Nasal cavity respiratory epithelium epithelial cell of viscerocranial mucosa (primary cell): ENCODE results near the gene TEX38. TPM values are rescaled to one million over a fixed set of nuclear protein-coding genes. Genes with fewer than 3 reads are reported as not detected.

Experiments used
- total RNA-seq: library from RNA; depleted of rRNA; stranded (reverse); fragments of >200 nt; gene quantifications from 2 replicates; pipeline ENCODE4 v1.2.3, GENCODE V29; 2014

Gene TEX38
- not detected in 2 replicates for total RNA-seq

GRCh38 chr1:46671554-46671953, at the start of gene TEX38:
Gene TEX38, plus strand, starts transcription at chr1:46671854. Its CDS starts 81 bp downstream, at chr1:46671935.

GRCh38 chr1:46667782-46668760, 3.6 kb upstream of the TEX38 start, which contains the start of gene ATPAF1:
Gene ATPAF1, minus strand, starts transcription at chr1:46668364. Its CDS starts 42 bp downstream, at chr1:46668322.

GRCh38 chr1:46718727-46719622, 47.3 kb downstream of the TEX38 start, which contains the start of gene EFCAB14:
Gene EFCAB14, minus strand, starts transcription at chr1:46719114. Its CDS starts 1,027 bp downstream, at chr1:46718087.

Other genes starting within 250 kb of the TEX38 start
- under 0.01 TPM in 1 of 2 replicates, not detected in the other for gene DMBX1, start 182.0 kb upstream of the TEX38 start, total RNA-seq
- not detected in 2 replicates for gene KNCN, start 120.2 kb upstream of the TEX38 start, total RNA-seq
- gene MKNK1, start 67.6 kb upstream of the TEX38 start, total RNA-seq: 23.9 and 25.4 TPM in 2 replicates
- 7.5 and 11.0 TPM in 2 replicates for gene MOB3C, start 55.0 kb upstream of the TEX38 start, total RNA-seq
- gene ATPAF1, start 3.5 kb upstream of the TEX38 start, total RNA-seq: 40.7 and 41.5 TPM in 2 replicates
- gene EFCAB14, start 47.3 kb downstream of the TEX38 start, total RNA-seq: 41.7 and 87.8 TPM in 2 replicates
- under 0.01 and 9.0 TPM in 2 replicates for gene CYP4B1, start 127.2 kb downstream of the TEX38 start, total RNA-seq